WTC11 (cell line): ENCODE data around the gene EPS8L1. TPM values are rescaled to one million over a fixed set of nuclear protein-coding genes. Genes with fewer than 3 reads are reported as not detected.

Experiments used
- ATAC-seq: fragments of 200-7000 bp; cut with Tn5 transposase; 2 replicates; pipeline ENCODE4 v1.10.0; 2021; ENCODE audit warnings: mild to moderate bottlenecking, moderate library complexity
- CTCF ChIA-PET: fragments of 300-600 bp; sonication (Branson Sonifier 250); formaldehyde crosslinking; loops from one replicate; lab custom pipeline; 2021; ENCODE audit warnings: antibody characterized with exemption; lab: Charles Lee
- POLR2A ChIA-PET: fragments of 350-600 bp; sonication (Branson Sonifier 250); formaldehyde crosslinking; loops from one replicate; lab custom pipeline; 2021; ENCODE audit warnings: antibody characterized with exemption; lab: Charles Lee
- DNase-seq: peaks from one replicate; pipeline ENCODE4 v3.0.0; 2021; ENCODE audit warnings: low spot score
- H3K27ac Mint-ChIP-seq: 2 replicates; pipeline ENCODE4 v1.8.0; 2021; ENCODE audit warnings: mixed read lengths
- H3K27me3 Mint-ChIP-seq: 2 replicates; pipeline ENCODE4 v1.8.0; 2021; ENCODE audit warnings: low read depth, mild to moderate bottlenecking, moderate library complexity, mixed read lengths
- H3K36me3 Mint-ChIP-seq: 2 replicates; pipeline ENCODE4 v1.8.0; 2021; ENCODE audit warnings: mixed read lengths
- H3K4me1 Mint-ChIP-seq: 2 replicates; pipeline ENCODE4 v1.8.0; 2022; ENCODE audit warnings: mixed read lengths
- H3K4me3 Mint-ChIP-seq: 2 replicates; pipeline ENCODE4 v1.8.0; 2021; ENCODE audit warnings: mild to moderate bottlenecking, moderate library complexity, mixed read lengths
- H3K9me3 Mint-ChIP-seq: 2 replicates; pipeline ENCODE4 v1.8.0; 2021; ENCODE audit warnings: mixed read lengths
- E2F5 ChIP-seq: sonication (generic); formaldehyde crosslinking; IDR thresholded peaks from 2 replicates; pipeline ENCODE4 v1.8.1; 2022; ENCODE audit warnings: mild to moderate bottlenecking, moderate library complexity, missing genetic modification reagents
- FOXK1 ChIP-seq: sonication (generic); formaldehyde crosslinking; IDR thresholded peaks from 2 replicates; pipeline ENCODE4 v1.8.0; 2022; ENCODE audit warnings: mild to moderate bottlenecking, moderate library complexity, missing genetic modification reagents
- GABPB1 ChIP-seq: sonication (generic); formaldehyde crosslinking; IDR thresholded peaks from 2 replicates; pipeline ENCODE4 v1.8.1; 2023; ENCODE audit warnings: mild to moderate bottlenecking, missing genetic modification reagents
- MXD4 ChIP-seq: fragments of 250-450 bp; sonication (Bioruptor Pico); IDR thresholded peaks from 2 replicates; pipeline ENCODE4 v1.8.0; 2021; ENCODE audit warnings: mild to moderate bottlenecking, moderate library complexity, borderline replicate concordance
- RELA ChIP-seq: sonication (generic); formaldehyde crosslinking; IDR thresholded peaks from 2 replicates; pipeline ENCODE4 v1.8.1; 2022; ENCODE audit warnings: missing genetic modification reagents, mild to moderate bottlenecking, borderline replicate concordance
- SMAD4 ChIP-seq: sonication (generic); formaldehyde crosslinking; IDR thresholded peaks from 2 replicates; pipeline ENCODE4 v1.8.0; 2022; ENCODE audit warnings: mild to moderate bottlenecking, missing genetic modification reagents
- TP53 ChIP-seq: sonication (generic); formaldehyde crosslinking; IDR thresholded peaks from 2 replicates; pipeline ENCODE4 v1.8.1; 2023; ENCODE audit warnings: mild to moderate bottlenecking, missing genetic modification reagents
- USF1 ChIP-seq: sonication (generic); formaldehyde crosslinking; IDR thresholded peaks from 2 replicates; pipeline ENCODE4 v1.8.0; 2022; ENCODE audit warnings: mild to moderate bottlenecking, missing genetic modification reagents
- USF2 ChIP-seq: sonication (generic); formaldehyde crosslinking; IDR thresholded peaks from 2 replicates; pipeline ENCODE4 v1.8.1; 2023; ENCODE audit warnings: mild to moderate bottlenecking, missing genetic modification reagents, moderate library complexity
- ZNF138 ChIP-seq: sonication (generic); formaldehyde crosslinking; conservative IDR thresholded peaks from 2 replicates; pipeline ENCODE4 v1.8.1; 2022; ENCODE audit warnings: mild to moderate bottlenecking, moderate library complexity, missing genetic modification reagents
- ZNF232 ChIP-seq: sonication (generic); formaldehyde crosslinking; IDR thresholded peaks from 2 replicates; pipeline ENCODE4 v1.8.0; 2022; ENCODE audit warnings: mild to moderate bottlenecking, missing genetic modification reagents
- ZNF532 ChIP-seq: fragments of 250-450 bp; sonication (Bioruptor Pico); IDR thresholded peaks from 2 replicates; pipeline ENCODE4 v1.9.0; 2021; ENCODE audit warnings: mild to moderate bottlenecking, borderline replicate concordance
- total RNA-seq: library from RNA; stranded (reverse); gene quantifications from 3 replicates; pipeline ENCODE4 v1.2.3, GENCODE V29; 2021
- TF ChIP-seq, protein P1 (sequence below): sonication (generic); formaldehyde crosslinking; IDR thresholded peaks from 2 replicates; pipeline ENCODE4 v1.8.1; 2022; ENCODE audit warnings: low read depth, missing genetic modification reagents, borderline replicate concordance
- TF ChIP-seq, protein P2 (sequence below): fragments of 200-600 bp; IDR thresholded peaks from 2 replicates; pipeline ENCODE4 v1.8.0; 2022; ENCODE audit warnings: antibody characterized with exemption

EPS8L1 gene
- total RNA-seq, 1 experiment from 2014 or later, result 38.9 TPM

GRCh38 chr19:55097864-55098715 lies 22.4 kb downstream of the EPS8L1 start:
- TF ChIP-seq USF2 (CRISPR knock-in tag), result no peak
- no peak for TF ChIP-seq FOXK1
- TF ChIP-seq ZNF232 (CRISPR knock-in tag), result no peak
- no peak for TF ChIP-seq ZNF138 (CRISPR knock-in tag)
- no peak for TF ChIP-seq MXD4 (CRISPR knock-in tag)
- no peak for TF ChIP-seq E2F5 (CRISPR knock-in tag)
- TF ChIP-seq RELA (CRISPR knock-in tag), result no peak
- TF ChIP-seq, protein P1, sequence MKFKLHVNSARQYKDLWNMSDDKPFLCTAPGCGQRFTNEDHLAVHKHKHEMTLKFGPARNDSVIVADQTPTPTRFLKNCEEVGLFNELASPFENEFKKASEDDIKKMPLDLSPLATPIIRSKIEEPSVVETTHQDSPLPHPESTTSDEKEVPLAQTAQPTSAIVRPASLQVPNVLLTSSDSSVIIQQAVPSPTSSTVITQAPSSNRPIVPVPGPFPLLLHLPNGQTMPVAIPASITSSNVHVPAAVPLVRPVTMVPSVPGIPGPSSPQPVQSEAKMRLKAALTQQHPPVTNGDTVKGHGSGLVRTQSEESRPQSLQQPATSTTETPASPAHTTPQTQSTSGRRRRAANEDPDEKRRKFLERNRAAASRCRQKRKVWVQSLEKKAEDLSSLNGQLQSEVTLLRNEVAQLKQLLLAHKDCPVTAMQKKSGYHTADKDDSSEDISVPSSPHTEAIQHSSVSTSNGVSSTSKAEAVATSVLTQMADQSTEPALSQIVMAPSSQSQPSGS (CRISPR knock-in tag), result no peak
- TF ChIP-seq GABPB1 (CRISPR knock-in tag), result no peak
- no peak for TF ChIP-seq ZNF532 (CRISPR knock-in tag)
- no peak for TF ChIP-seq USF1 (CRISPR knock-in tag)
- no peak for TF ChIP-seq TP53 (CRISPR knock-in tag)
- Mint-ChIP-seq H3K9me3 (peaks cover 2% of the 10 kb centered on the region; the same call in 1 of the 2 replicates), H3K27ac (peak overlapping the region; percentile 29; the same call in 1 of the 2 replicates), H3K27me3 (no peaks in the 10 kb centered on the region; the same call in 1 of the 2 replicates), H3K36me3 (peaks cover 15% of the 10 kb centered on the region), H3K4me1 (peaks cover 14% of the 10 kb centered on the region), H3K4me3 (no peak overlapping the region)
- POLR2A ChIA-PET, result interaction anchor here (0.5 to 0.6 kb wide), 2 partner anchors 30 to 35 kb away, joined by 3 to 6 read pairs; no protein-coding TSS in a partner anchor
- no peak for ATAC-seq
- CTCF ChIA-PET, result interaction anchor here (0.9 to 2.8 kb wide), 7 partner anchors 10 to 369 kb away, joined by 3 to 27 read pairs (median 8); partner anchors contain the start of gene PPP1R12C
- no peak for DNase-seq

- peaks cover 14% of the 10 kb centered on the region for H3K4me1 Mint-ChIP-seq
- no peak overlapping the region for H3K27ac Mint-ChIP-seq
- CTCF ChIA-PET, result interaction anchor here (0.9 to 2.8 kb wide), 12 partner anchors 11 to 368 kb away, joined by 3 to 27 read pairs (median 4); partner anchors contain the start of gene PPP1R12C
- no peak for TF ChIP-seq SMAD4
- TF ChIP-seq, protein P2, sequence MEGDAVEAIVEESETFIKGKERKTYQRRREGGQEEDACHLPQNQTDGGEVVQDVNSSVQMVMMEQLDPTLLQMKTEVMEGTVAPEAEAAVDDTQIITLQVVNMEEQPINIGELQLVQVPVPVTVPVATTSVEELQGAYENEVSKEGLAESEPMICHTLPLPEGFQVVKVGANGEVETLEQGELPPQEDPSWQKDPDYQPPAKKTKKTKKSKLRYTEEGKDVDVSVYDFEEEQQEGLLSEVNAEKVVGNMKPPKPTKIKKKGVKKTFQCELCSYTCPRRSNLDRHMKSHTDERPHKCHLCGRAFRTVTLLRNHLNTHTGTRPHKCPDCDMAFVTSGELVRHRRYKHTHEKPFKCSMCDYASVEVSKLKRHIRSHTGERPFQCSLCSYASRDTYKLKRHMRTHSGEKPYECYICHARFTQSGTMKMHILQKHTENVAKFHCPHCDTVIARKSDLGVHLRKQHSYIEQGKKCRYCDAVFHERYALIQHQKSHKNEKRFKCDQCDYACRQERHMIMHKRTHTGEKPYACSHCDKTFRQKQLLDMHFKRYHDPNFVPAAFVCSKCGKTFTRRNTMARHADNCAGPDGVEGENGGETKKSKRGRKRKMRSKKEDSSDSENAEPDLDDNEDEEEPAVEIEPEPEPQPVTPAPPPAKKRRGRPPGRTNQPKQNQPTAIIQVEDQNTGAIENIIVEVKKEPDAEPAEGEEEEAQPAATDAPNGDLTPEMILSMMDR, result 0 out of 2 replicates have a peak, but pooled peaks have one; percentile 7
- POLR2A ChIA-PET, result interaction anchor here (0.5 to 0.6 kb wide), 2 partner anchors 29 to 34 kb away, joined by 3 to 6 read pairs; no protein-coding TSS in a partner anchor
- no peak overlapping the region for H3K4me3 Mint-ChIP-seq
- H3K9me3 Mint-ChIP-seq, result peaks cover 7% of the 10 kb centered on the region; the same call in 1 of the 2 replicates
- DNase-seq (no peak), ATAC-seq (no peak)
- H3K36me3 Mint-ChIP-seq, result peaks cover 21% of the 10 kb centered on the region
- no peaks in the 10 kb centered on the region; the same call in 1 of the 2 replicates for H3K27me3 Mint-ChIP-seq
These were observed 23.3 kb downstream of the EPS8L1 start for GRCh38 chr19:55098716-55099556.
